T-cell (primary cell): ENCODE results near the gene GPR37. TPM values are rescaled to one million over a fixed set of nuclear protein-coding genes. Genes with fewer than 3 reads are reported as not detected.

ENCODE experiments used
- ATAC-seq, 4 experiments: fragments of 200-7000 bp in 3 of 4; fragments of 150-1000 bp in 1 of 4; cut with Tn5 transposase; replicated peaks in 1 of 4; 1 replicate in 3 of 4; 2 replicates in 1 of 4; pipeline ENCODE4 v1.10.0; 2021; ENCODE audit warnings: moderate library complexity in 3 of 4, mild to moderate bottlenecking in 2 of 4, moderate number of reproducible peaks in 1 of 4
- CTCF ChIA-PET, 2 donors: fragments of 300-600 bp; sonication (Branson Sonifier 250); formaldehyde crosslinking; loops; one replicate each; lab custom pipeline; 2022; ENCODE audit warnings: antibody characterized with exemption in 2 of 2; lab: Charles Lee
- POLR2A ChIA-PET, 2 donors: fragments of 300-600 bp; sonication (Branson Sonifier 250); formaldehyde crosslinking; loops; one replicate each; lab custom pipeline; 2022; ENCODE audit warnings: antibody characterized with exemption in 2 of 2; lab: Charles Lee
- DNase-seq, 35 experiments: peaks; one replicate each; pipeline versions ENCODE4 v3.0.0 to v3.0.0-alpha.2; 2013 to 2023
- H3K27ac ChIP-seq: one replicate; pipeline ENCODE4 v1.5.1; 2013; ENCODE audit warnings: low read length
- H3K27me3 ChIP-seq, 2 experiments: replicated peaks in 1 of 2; 1 replicate in 1 of 2; 2 replicates in 1 of 2; pipeline versions ENCODE4 v1.6.1 to v1.7.0; 2013; ENCODE audit warnings: low read length in 1 of 2, mixed read lengths in 1 of 2; ENCODE audit not compliant: control insufficient read depth in 2 of 2, insufficient read depth in 2 of 2; ENCODE audit errors: extremely low read depth in 1 of 2
- H3K36me3 ChIP-seq, 2 donors: 1 replicate in 1 of 2; 2 replicates in 1 of 2; pipeline versions ENCODE4 v1.6.1 to v1.7.0; 2013; ENCODE audit warnings: low read length in 1 of 2; ENCODE audit not compliant: control insufficient read depth in 2 of 2, insufficient read depth in 1 of 2; ENCODE audit errors: extremely low read depth in 1 of 2
- H3K4me1 ChIP-seq, 2 experiments: 1 replicate in 1 of 2; 2 replicates in 1 of 2; pipeline versions ENCODE4 v1.6.1 to v1.7.0; 2013; ENCODE audit warnings: low read length in 2 of 2, mixed read lengths in 1 of 2; ENCODE audit not compliant: insufficient read depth in 2 of 2, control insufficient read depth in 1 of 2; ENCODE audit errors: extremely low read depth in 1 of 2
- H3K4me3 ChIP-seq, 2 donors: 1 replicate in 1 of 2; 2 replicates in 1 of 2; pipeline versions ENCODE4 v1.5.1 to v1.7.0; 2013; ENCODE audit warnings: mild to moderate bottlenecking in 2 of 2, low read length in 1 of 2, moderate library complexity in 1 of 2; ENCODE audit not compliant: control insufficient read depth in 1 of 2; ENCODE audit errors: extremely low read depth in 1 of 2
- H3K9me3 ChIP-seq: 2 replicates; pipeline ENCODE4 v1.7.0; 2013
- H3K27ac Mint-ChIP-seq, 2 donors: one replicate each; pipeline ENCODE4 v1.8.0; 2020 to 2021; ENCODE audit warnings: mild to moderate bottlenecking in 2 of 2, mixed read lengths in 2 of 2
- H3K27me3 Mint-ChIP-seq, 2 donors: one replicate each; pipeline ENCODE4 v1.8.0; 2021 to 2022; ENCODE audit warnings: mixed read lengths in 2 of 2
- H3K36me3 Mint-ChIP-seq: one replicate; pipeline ENCODE4 v1.8.0; 2021; ENCODE audit warnings: mixed read lengths
- H3K4me1 Mint-ChIP-seq, 3 donors: one replicate each; pipeline ENCODE4 v1.8.0; 2020 to 2022; ENCODE audit warnings: mixed read lengths in 3 of 3, mild to moderate bottlenecking in 1 of 3
- H3K4me3 Mint-ChIP-seq, 3 donors: one replicate each; pipeline ENCODE4 v1.8.0; 2020 to 2022; ENCODE audit warnings: mild to moderate bottlenecking in 3 of 3, mixed read lengths in 3 of 3, moderate library complexity in 3 of 3
- H3K9me3 Mint-ChIP-seq, 3 donors: one replicate each; pipeline ENCODE4 v1.8.0; 2020 to 2022; ENCODE audit warnings: mixed read lengths in 3 of 3
- WGBS: methylation state at CpG from one replicate; pipeline ENCODE4 v1.1.5; 2013; ENCODE audit warnings: missing lambda C conversion rate; ENCODE audit not compliant: insufficient coverage; 5-methylcytosine and 5-hydroxymethylcytosine counted together
- total RNA-seq, 35 experiments: library from RNA in 6 of 35; stranded (reverse) in 6 of 35; fragments of 120-200 nt in 1 of 35; gene quantifications; one replicate each; pipeline versions ENCODE4 v1.2.1 to v1.2.4 and lab custom pipeline; 2013 to 2026

Gene GPR37
- total RNA-seq, 5 donors from 2014 or later (not counting 1 experiment from before 2014, with no cell fraction given): not detected

DNA sequence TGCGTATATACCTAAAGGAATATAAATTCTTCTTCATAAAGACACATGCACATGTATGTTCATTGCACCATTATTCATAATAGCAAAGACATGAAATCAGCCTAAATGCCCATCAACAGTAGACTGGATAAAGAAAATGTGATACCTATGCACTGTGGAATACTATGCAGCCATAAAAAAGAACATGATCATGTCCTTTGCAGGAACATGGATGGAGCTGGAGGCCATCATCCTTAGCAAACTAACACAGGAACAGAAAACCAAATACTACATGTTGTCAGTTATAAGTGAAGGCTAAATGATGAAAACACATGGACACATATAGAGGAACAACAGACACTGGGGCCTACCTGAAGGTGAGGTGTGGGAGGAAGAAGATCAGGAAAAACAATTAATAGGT lies 48.7 kb downstream of the GPR37 start:
- ATAC-seq: no peak
- H3K4me3 Mint-ChIP-seq: no peak overlapping the region
- DNase-seq: no peak
- Histone ChIP-seq H3K36me3 (no peaks in the 10 kb centered on the region), H3K4me3 (no peak overlapping the region), H3K27me3 (no peaks in the 10 kb centered on the region), H3K27ac (no peak overlapping the region), H3K9me3 (no peaks in the 10 kb centered on the region), H3K4me1 (no peaks in the 10 kb centered on the region)
- H3K9me3 Mint-ChIP-seq: peaks cover 0 to 9% (median 4%) of the 10 kb centered on the region in 3 donors
- H3K4me1 Mint-ChIP-seq: no peaks in the 10 kb centered on the region
- no CpG with 5 or more reads among the region's 1 CpG for WGBS
- no peaks in the 10 kb centered on the region for H3K36me3 Mint-ChIP-seq
- H3K27ac Mint-ChIP-seq: no peak overlapping the region
- CTCF ChIA-PET: no interaction called here
- POLR2A ChIA-PET: no interaction called here
- H3K27me3 Mint-ChIP-seq: no peaks in the 10 kb centered on the region

DNA sequence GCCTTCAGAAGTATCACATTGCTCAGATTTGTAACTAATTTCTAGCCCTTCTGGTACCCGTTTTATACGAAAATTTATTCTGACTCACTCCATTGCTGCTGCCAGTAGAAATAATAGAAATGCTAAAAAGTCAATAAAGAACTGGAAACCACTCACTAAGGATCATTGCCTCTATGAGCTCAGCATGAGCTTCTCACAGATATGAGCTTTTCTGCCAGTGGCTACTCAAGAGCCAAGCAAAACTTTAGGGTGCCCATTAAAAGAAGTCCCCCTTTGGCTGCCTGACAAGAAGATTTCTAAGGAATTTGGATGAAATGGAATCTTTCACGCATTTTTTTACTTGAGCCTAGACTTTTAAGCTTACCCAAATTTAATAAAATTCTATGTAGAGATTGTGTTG lies 52.5 kb downstream of the GPR37 start:
- ChIA-PET CTCF (no interaction called here), POLR2A (no interaction called here)
- Mint-ChIP-seq H3K27ac (no peak overlapping the region), H3K4me3 (no peak overlapping the region), H3K27me3 (no peaks in the 10 kb centered on the region), H3K9me3 (peaks cover 11 to 20% (median 13%) of the 10 kb centered on the region in 3 donors), H3K4me1 (no peaks in the 10 kb centered on the region), H3K36me3 (no peaks in the 10 kb centered on the region)
- ATAC-seq (no peak), DNase-seq (no peak)
- Histone ChIP-seq H3K4me3 (no peak overlapping the region), H3K27ac (no peak overlapping the region), H3K4me1 (no peaks in the 10 kb centered on the region), H3K27me3 (no peaks in the 10 kb centered on the region), H3K9me3 (no peaks in the 10 kb centered on the region), H3K36me3 (no peaks in the 10 kb centered on the region)
- no CpG with 5 or more reads among the region's 3 CpGs for WGBS

DNA sequence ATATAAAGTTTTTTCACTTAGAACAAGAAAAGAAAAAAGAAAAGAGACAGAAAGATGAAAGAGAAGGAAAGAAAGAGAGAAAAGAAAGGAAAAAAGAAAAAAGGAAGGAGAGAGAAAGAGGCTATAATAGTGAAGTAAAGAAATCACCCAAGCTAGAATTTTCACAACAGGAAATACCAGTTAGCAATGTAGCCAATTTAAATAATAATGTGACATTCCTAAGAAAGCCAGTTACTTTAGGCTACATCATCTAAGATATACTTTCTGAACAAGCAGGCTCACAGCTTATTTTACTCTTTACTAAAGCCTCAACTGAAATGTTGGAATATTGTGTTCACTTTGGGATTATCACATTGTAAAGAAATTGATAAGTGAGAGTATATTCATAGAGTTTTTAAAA lies 53.6 kb downstream of the GPR37 start:
- Histone ChIP-seq H3K9me3 (no peaks in the 10 kb centered on the region), H3K36me3 (no peaks in the 10 kb centered on the region), H3K27ac (no peak overlapping the region), H3K4me1 (no peaks in the 10 kb centered on the region), H3K4me3 (no peak overlapping the region), H3K27me3 (no peaks in the 10 kb centered on the region)
- no peak overlapping the region for H3K4me3 Mint-ChIP-seq
- H3K36me3 Mint-ChIP-seq: no peaks in the 10 kb centered on the region
- H3K27me3 Mint-ChIP-seq: no peaks in the 10 kb centered on the region
- POLR2A ChIA-PET: no interaction called here
- H3K27ac Mint-ChIP-seq: no peak overlapping the region
- CTCF ChIA-PET: no interaction called here
- no peak for ATAC-seq
- no peaks in the 10 kb centered on the region for H3K4me1 Mint-ChIP-seq
- H3K9me3 Mint-ChIP-seq: peaks cover 13 to 28% (median 21%) of the 10 kb centered on the region in 3 donors
- DNase-seq: no peak

DNA sequence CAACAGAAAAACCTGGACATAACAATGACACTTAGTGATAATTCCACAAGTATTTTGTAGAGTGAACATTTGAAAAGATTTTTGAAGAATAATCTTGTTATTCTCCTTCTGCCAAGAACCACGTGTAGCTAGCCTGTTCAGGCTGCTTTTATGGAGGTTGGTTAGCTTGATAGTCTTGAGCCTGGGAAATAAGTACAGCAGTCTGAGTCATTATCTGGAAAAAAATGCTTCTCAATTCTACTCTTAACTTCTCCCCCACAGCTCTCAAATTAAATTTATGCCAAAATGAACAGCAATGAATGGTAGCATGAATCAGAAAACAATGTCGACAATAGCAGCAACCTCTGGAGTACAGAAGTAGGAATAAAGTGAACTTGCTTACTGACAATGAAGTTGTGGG lies 63.2 kb downstream of the GPR37 start:
- DNase-seq (no peak), ATAC-seq (no peak)
- Mint-ChIP-seq H3K4me3 (no peak overlapping the region), H3K9me3 (peaks cover 0 to 9% (median 8%) of the 10 kb centered on the region in 3 donors), H3K27me3 (no peaks in the 10 kb centered on the region), H3K36me3 (no peaks in the 10 kb centered on the region), H3K4me1 (no peaks in the 10 kb centered on the region), H3K27ac (no peak overlapping the region)
- Histone ChIP-seq H3K4me3 (no peak overlapping the region), H3K27ac (no peak overlapping the region), H3K4me1 (no peaks in the 10 kb centered on the region), H3K9me3 (no peaks in the 10 kb centered on the region), H3K36me3 (no peaks in the 10 kb centered on the region), H3K27me3 (no peaks in the 10 kb centered on the region)
- ChIA-PET CTCF (no interaction called here), POLR2A (no interaction called here)
- WGBS: no CpG with 5 or more reads among the region's 2 CpGs

DNA sequence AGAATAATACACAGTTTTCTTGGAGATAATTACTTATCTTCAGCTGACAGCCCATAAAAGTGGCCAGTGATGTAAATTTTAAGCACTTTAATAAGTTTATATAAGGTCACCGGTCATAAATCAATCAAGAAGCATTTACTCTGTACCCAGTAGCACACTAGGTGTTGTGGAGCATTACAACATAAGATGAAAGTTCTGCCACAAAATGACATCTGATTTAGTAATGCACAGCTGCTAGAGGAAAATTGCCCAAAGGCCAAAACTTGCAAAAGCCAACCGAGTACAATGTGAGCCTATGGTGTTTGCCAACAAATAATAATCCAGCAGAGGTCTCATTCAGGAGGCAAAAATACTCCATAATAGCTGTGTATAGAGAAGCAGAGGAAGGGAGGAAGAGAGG lies 63.6 kb downstream of the GPR37 start:
- Mint-ChIP-seq H3K36me3 (no peaks in the 10 kb centered on the region), H3K4me3 (no peak overlapping the region), H3K27me3 (no peaks in the 10 kb centered on the region), H3K9me3 (peaks cover 0 to 4% (median 3%) of the 10 kb centered on the region in 3 donors), H3K4me1 (no peaks in the 10 kb centered on the region), H3K27ac (no peak overlapping the region)
- ChIA-PET CTCF (no interaction called here), POLR2A (interaction anchor here in 1 of 2 donors (0.6 kb wide), 1 partner anchor 58 kb away, joined by 3 read pairs; no protein-coding TSS in a partner anchor)
- no CpG with 5 or more reads among the region's 2 CpGs for WGBS
- DNase-seq: no peak
- no peak for ATAC-seq
- H3K27ac ChIP-seq: no peak overlapping the region
- H3K27me3 ChIP-seq: no peaks in the 10 kb centered on the region
- H3K36me3 ChIP-seq: no peaks in the 10 kb centered on the region
- H3K4me1 ChIP-seq: no peaks in the 10 kb centered on the region
- no peak overlapping the region for H3K4me3 ChIP-seq
- no peaks in the 10 kb centered on the region for H3K9me3 ChIP-seq

DNA sequence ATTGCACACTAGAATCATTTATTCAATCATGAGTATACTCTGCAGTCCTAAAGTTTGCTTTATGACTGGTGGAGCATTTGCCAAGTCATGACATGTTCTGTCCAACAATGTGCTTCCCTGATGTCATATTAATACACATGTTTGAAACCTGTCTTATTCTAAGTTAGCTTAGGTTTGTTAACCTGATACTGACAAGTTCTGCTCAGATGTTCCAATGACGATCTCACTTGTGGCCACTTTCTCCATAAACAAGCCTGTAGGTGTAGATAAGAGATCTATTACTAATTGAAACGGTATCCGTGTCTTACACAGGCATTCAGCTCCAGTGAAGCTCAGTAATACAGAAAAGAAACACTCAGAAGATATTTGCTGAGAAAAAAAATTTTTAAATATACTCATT lies 64.9 kb downstream of the GPR37 start:
- H3K4me1 Mint-ChIP-seq: no peaks in the 10 kb centered on the region
- no peaks in the 10 kb centered on the region for H3K27me3 Mint-ChIP-seq
- POLR2A ChIA-PET: no interaction called here
- no peak for ATAC-seq
- no peaks in the 10 kb centered on the region for H3K36me3 Mint-ChIP-seq
- WGBS: no CpG with 5 or more reads among the region's 3 CpGs
- DNase-seq: no peak
- no peaks in the 10 kb centered on the region for H3K4me1 ChIP-seq
- H3K36me3 ChIP-seq: no peaks in the 10 kb centered on the region
- CTCF ChIA-PET: no interaction called here
- H3K9me3 Mint-ChIP-seq: peaks cover 0 to 3% (median 0%) of the 10 kb centered on the region in 3 donors
- H3K4me3 ChIP-seq: no peak overlapping the region
- H3K9me3 ChIP-seq: no peaks in the 10 kb centered on the region
- no peaks in the 10 kb centered on the region for H3K27me3 ChIP-seq
- no peak overlapping the region for H3K4me3 Mint-ChIP-seq
- no peak overlapping the region for H3K27ac ChIP-seq
- no peak overlapping the region for H3K27ac Mint-ChIP-seq

DNA sequence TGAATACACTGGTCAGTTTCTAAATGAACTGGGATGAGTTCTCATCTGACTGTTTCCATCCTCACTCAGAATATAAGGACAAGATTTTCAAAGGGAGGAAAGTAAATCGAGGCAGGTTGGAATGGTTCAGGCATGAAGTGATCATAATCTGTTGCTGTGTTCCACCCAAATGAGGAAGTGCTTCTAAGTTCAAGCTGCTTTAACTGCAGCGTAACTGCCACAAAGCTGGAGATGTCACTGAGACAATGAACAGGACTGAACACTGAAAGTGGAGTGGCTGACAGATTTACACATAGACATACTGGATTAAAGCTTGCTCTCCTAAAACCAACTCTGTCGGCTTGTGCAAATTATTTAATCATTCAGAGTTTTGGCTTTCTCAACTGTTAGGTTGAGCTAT lies 66.6 kb downstream of the GPR37 start:
- ChIA-PET POLR2A (no interaction called here), CTCF (no interaction called here)
- Mint-ChIP-seq H3K27ac (no peak overlapping the region), H3K4me1 (no peaks in the 10 kb centered on the region), H3K9me3 (peaks cover 0 to 6% (median 0%) of the 10 kb centered on the region in 3 donors), H3K27me3 (no peaks in the 10 kb centered on the region), H3K36me3 (no peaks in the 10 kb centered on the region), H3K4me3 (no peak overlapping the region)
- Histone ChIP-seq H3K4me3 (no peak overlapping the region), H3K27me3 (no peaks in the 10 kb centered on the region), H3K36me3 (no peaks in the 10 kb centered on the region), H3K27ac (no peak overlapping the region), H3K4me1 (no peaks in the 10 kb centered on the region), H3K9me3 (no peaks in the 10 kb centered on the region)
- no peak for DNase-seq
- ATAC-seq: no peak
- 20% methylated on average over 1 of the region's 3 CpGs for WGBS
